GM12874 (cell line): Measurements from ENCODE around the gene HLX.

Experiments used
- CTCF ChIP-seq: IDR thresholded peaks from 2 replicates; pipeline ENCODE4 v1.5.1; 2011; ENCODE audit warnings: low read depth, mild to moderate bottlenecking, control low read depth, low read length, moderate library complexity; ENCODE audit not compliant: insufficient read depth

The HLX gene

GRCh38 chr1:220889848-220890287, 10.6 kb downstream of the HLX start:
- TF ChIP-seq CTCF: no peak

GRCh38 chr1:220890602-220891001, 11.4 kb downstream of the HLX start:
- TF ChIP-seq CTCF: no peak

- no peak for TF ChIP-seq CTCF
Observed at GRCh38 chr1:220891224-220892085, 12.2 kb downstream of the HLX start.

- TF ChIP-seq CTCF: no peak
Observed at GRCh38 chr1:220892086-220892376, 12.8 kb downstream of the HLX start.

GRCh38 chr1:220892997-220893700, 13.9 kb downstream of the HLX start:
- no peak for TF ChIP-seq CTCF

- no peak for TF ChIP-seq CTCF
Observed at GRCh38 chr1:220893701-220894024, 14.4 kb downstream of the HLX start.

- no peak for TF ChIP-seq CTCF
Observed at GRCh38 chr1:220894025-220894923, 15.0 kb downstream of the HLX start.
